IMR-90 (cell line): ENCODE results near the gene HSPB6. TPM values are rescaled to one million over a fixed set of nuclear protein-coding genes. Genes with fewer than 3 reads are reported as not detected.

Experiments
- ATAC-seq: fragments of 200-7000 bp; cut with Tn5 transposase; 2 replicates; pipeline ENCODE4 v1.9.1; 2020; ENCODE audit warnings: low read depth, mild to moderate bottlenecking, moderate library complexity
- BruUV-seq: library from RNA; stranded (reverse); fragments of 400-500 nt; replicated peaks from 2 replicates; lab custom pipeline; 2021; lab: Mats Ljungman, UMichigan
- CTCF ChIA-PET: fragments of 300-600 bp; formaldehyde crosslinking; extraction: SDS; loops from one replicate; lab custom pipeline; 2021; ENCODE audit warnings: antibody characterized with exemption; lab: Yijun Ruan, JAX
- POLR2A ChIA-PET: fragments of 300-600 bp; sonication (Branson Sonifier 250); formaldehyde crosslinking; loops from one replicate; lab custom pipeline; 2022; ENCODE audit warnings: antibody characterized with exemption; ENCODE audit not compliant: unreplicated experiment; lab: Charles Lee
- DNase-seq: peaks from one replicate; pipeline ENCODE4 v3.0.0; 2013
- H2AFZ ChIP-seq: replicated peaks from 2 replicates; pipeline ENCODE3; 2013; ENCODE audit warnings: low read length, mild to moderate bottlenecking; ENCODE audit not compliant: poor library complexity
- H2AK5ac ChIP-seq: 2 replicates; pipeline ENCODE4 v1.6.1; 2013; ENCODE audit warnings: low read depth, low read length, inconsistent platforms
- H2AK9ac ChIP-seq: replicated peaks from 2 replicates; pipeline ENCODE3; 2013; ENCODE audit warnings: mild to moderate bottlenecking, low read depth, low read length, moderate library complexity; ENCODE audit not compliant: poor library complexity
- H2BK120ac ChIP-seq: 2 replicates; pipeline ENCODE4 v1.6.1; 2013; ENCODE audit warnings: low read depth, low read length, inconsistent platforms
- H2BK15ac ChIP-seq: 3 replicates; pipeline ENCODE4 v1.6.1; 2013; ENCODE audit warnings: low read depth, low read length, inconsistent platforms
- H2BK20ac ChIP-seq: 2 replicates; pipeline ENCODE4 v1.6.1; 2013; ENCODE audit warnings: low read depth, mild to moderate bottlenecking, inconsistent platforms, low read length, moderate library complexity
- H2BK5ac ChIP-seq: 2 replicates; pipeline ENCODE4 v1.6.1; 2013; ENCODE audit warnings: mild to moderate bottlenecking, low read depth, low read length, inconsistent platforms; ENCODE audit not compliant: poor library complexity, severe bottlenecking
- H3K14ac ChIP-seq: replicated peaks from 2 replicates; pipeline ENCODE4 v1.6.1; 2013; ENCODE audit warnings: low read depth, low read length, inconsistent platforms
- H3K18ac ChIP-seq: 2 replicates; pipeline ENCODE4 v1.6.1; 2013; ENCODE audit warnings: low read depth, low read length, control low read depth
- H3K23ac ChIP-seq: 2 replicates; pipeline ENCODE4 v1.6.1; 2013; ENCODE audit warnings: low read depth, low read length, inconsistent platforms
- H3K27ac ChIP-seq: 2 replicates; pipeline ENCODE4 v1.5.1; 2013; ENCODE audit warnings: mild to moderate bottlenecking, control low read depth, low read length; ENCODE audit not compliant: insufficient read depth
- H3K27me3 ChIP-seq: 2 replicates; pipeline ENCODE4 v1.6.1; 2013; ENCODE audit warnings: low read length; ENCODE audit not compliant: control insufficient read depth, insufficient read depth
- H3K36me3 ChIP-seq: 2 replicates; pipeline ENCODE4 v1.6.1; 2013; ENCODE audit warnings: low read length, mixed read lengths; ENCODE audit not compliant: control insufficient read depth, insufficient read depth
- H3K4ac ChIP-seq: 2 replicates; pipeline ENCODE4 v1.6.1; 2013; ENCODE audit warnings: low read depth, low read length, inconsistent platforms
- H3K4me1 ChIP-seq: 2 replicates; pipeline ENCODE4 v1.6.1; 2013; ENCODE audit warnings: low read length, mixed read lengths; ENCODE audit not compliant: control insufficient read depth, insufficient read depth
- H3K4me2 ChIP-seq: 2 replicates; pipeline ENCODE4 v1.6.1; 2013; ENCODE audit warnings: low read depth, mild to moderate bottlenecking, control low read depth, low read length, moderate library complexity
- H3K4me3 ChIP-seq: 2 replicates; pipeline ENCODE4 v1.5.1; 2013; ENCODE audit warnings: low read depth, mild to moderate bottlenecking, control low read depth, low read length, moderate library complexity; ENCODE audit not compliant: insufficient read depth
- H3K56ac ChIP-seq: 2 replicates; pipeline ENCODE4 v1.6.1; 2013; ENCODE audit warnings: low read length, inconsistent platforms; ENCODE audit not compliant: insufficient read depth; ENCODE audit errors: extremely low read depth
- H3K79me1 ChIP-seq, 2 experiments: 2 replicates each; pipeline ENCODE4 v1.6.1; 2013; ENCODE audit warnings: low read length in 2 of 2, inconsistent platforms in 1 of 2, low read depth in 1 of 2
- H3K9ac ChIP-seq: 2 replicates; pipeline ENCODE4 v1.6.1; 2013; ENCODE audit warnings: low read depth, low read length, control low read depth
- H3K9me1 ChIP-seq: 2 replicates; pipeline ENCODE4 v1.6.1; 2013; ENCODE audit warnings: low read length, inconsistent platforms; ENCODE audit not compliant: insufficient read depth
- H3K9me3 ChIP-seq: 2 replicates; pipeline ENCODE4 v1.6.1; 2013; ENCODE audit warnings: low read length; ENCODE audit not compliant: control insufficient read depth, insufficient read depth
- H4K20me1 ChIP-seq: 2 replicates; pipeline ENCODE4 v1.6.1; 2013; ENCODE audit warnings: low read length, inconsistent platforms; ENCODE audit not compliant: insufficient read depth
- H4K5ac ChIP-seq: 2 replicates; pipeline ENCODE4 v1.6.1; 2013; ENCODE audit warnings: mild to moderate bottlenecking, low read depth, low read length, control low read depth
- H4K8ac ChIP-seq, 2 experiments: 2 replicates each; pipeline ENCODE4 v1.6.1; 2013; ENCODE audit warnings: low read depth in 2 of 2, low read length in 2 of 2, control low read depth in 1 of 2, inconsistent platforms in 1 of 2
- H4K91ac ChIP-seq: 2 replicates; pipeline ENCODE4 v1.6.1; 2013; ENCODE audit warnings: low read depth, low read length, inconsistent platforms; ENCODE audit not compliant: insufficient read depth
- BHLHE40 ChIP-seq: fragments of 150-350 bp; IDR thresholded peaks from 2 replicates; pipeline ENCODE4 v1.6.1; 2016; ENCODE audit warnings: mild to moderate bottlenecking, low read depth, low read length
- CHD1 ChIP-seq: IDR thresholded peaks from 2 replicates; pipeline ENCODE4 v1.6.1; 2012; ENCODE audit warnings: low read depth, low read length, improper control_type of control experiment
- FOS ChIP-seq: fragments of 150-350 bp; IDR thresholded peaks from 2 replicates; pipeline ENCODE4 v1.6.1; 2016; ENCODE audit warnings: low read depth, low read length
- MAFK ChIP-seq: IDR thresholded peaks from 2 replicates; pipeline ENCODE4 v1.6.1; 2012; ENCODE audit warnings: low read depth, low read length, improper control_type of control experiment
- MAZ ChIP-seq: IDR thresholded peaks from 2 replicates; pipeline ENCODE4 v1.6.1; 2012; ENCODE audit warnings: low read depth, mild to moderate bottlenecking, low read length, improper control_type of control experiment, moderate library complexity, borderline replicate concordance
- MXI1 ChIP-seq: IDR thresholded peaks from 2 replicates; pipeline ENCODE4 v1.6.1; 2012; ENCODE audit warnings: low read depth, mild to moderate bottlenecking, low read length, moderate library complexity, borderline replicate concordance
- NFE2L2 ChIP-seq: fragments of 150-350 bp; IDR thresholded peaks from 2 replicates; pipeline ENCODE4 v1.6.1; 2016; ENCODE audit warnings: low read depth, mild to moderate bottlenecking, low read length
- POLR2A ChIP-seq: IDR thresholded peaks from 2 replicates; pipeline ENCODE4 v1.6.1; 2012; ENCODE audit warnings: mild to moderate bottlenecking, low read depth, low read length
- RAD21 ChIP-seq: IDR thresholded peaks from 2 replicates; pipeline ENCODE4 v1.6.1; 2012; ENCODE audit warnings: low read length, improper control_type of control experiment
- RCOR1 ChIP-seq: IDR thresholded peaks from 2 replicates; pipeline ENCODE4 v1.6.1; 2012; ENCODE audit warnings: mild to moderate bottlenecking, low read length, improper control_type of control experiment; ENCODE audit not compliant: insufficient replicate concordance
- RFX5 ChIP-seq: IDR thresholded peaks from 2 replicates; pipeline ENCODE4 v1.8.0; 2012; ENCODE audit warnings: low read depth, mild to moderate bottlenecking, low read length, moderate library complexity
- SMC3 ChIP-seq: fragments of 150-350 bp; IDR thresholded peaks from 2 replicates; pipeline ENCODE4 v1.6.1; 2016; ENCODE audit warnings: low read depth, mild to moderate bottlenecking, antibody characterized with exemption, low read length, moderate library complexity
- WGBS, 2 experiments: methylation state at CpG; one replicate each; pipeline versions ENCODE4 v1.1.5 to v1.1.7; 2013; ENCODE audit warnings: missing lambda C conversion rate in 2 of 2; ENCODE audit not compliant: insufficient read length in 1 of 2; ENCODE audit errors: extremely low coverage in 2 of 2; 5-methylcytosine and 5-hydroxymethylcytosine counted together
- dilution Hi-C: fragments of 300-500 bp; cut with HindIII; formaldehyde crosslinking; loops from one replicate; pipeline ENCODE4 v1.14.3; 2018; ENCODE audit warnings: low sequenced_read_pairs; ENCODE audit not compliant: unreplicated experiment
- in situ Hi-C: fragments of 300-500 bp; cut with MboI; formaldehyde crosslinking; loops from 3 replicates; pipeline ENCODE4 v1.14.3; 2019; ENCODE audit warnings: low sequenced_read_pairs, inconsistent platforms, mixed read lengths
- intact Hi-C: fragments of 100-400 bp; cut with micrococcal nuclease; formaldehyde crosslinking; loops from 2 replicates; pipeline ENCODE4 v1.10.0; 2022
- polyA plus RNA-seq, 3 experiments: library from polyadenylated mRNA; depleted of rRNA; stranded (reverse); fragments of >200 nt; gene quantifications; 2 replicates each; pipeline ENCODE4 v1.2.3, GENCODE V29; 2012; ENCODE audit warnings: low replicate concordance in 1 of 3
- total RNA-seq: library from RNA; depleted of rRNA; stranded (reverse); fragments of >200 nt; gene quantifications from 2 replicates; pipeline ENCODE4 v1.2.3, GENCODE V29; 2012
- TF ChIP-seq, protein P1 (sequence below): conservative IDR thresholded peaks from 2 replicates; pipeline ENCODE4 v1.5.1; 2012; ENCODE audit warnings: mild to moderate bottlenecking, low read depth, low read length, improper control_type of control experiment
- TF ChIP-seq, protein P2 (sequence below): fragments of 150-350 bp; IDR thresholded peaks from 2 replicates; pipeline ENCODE4 v1.6.1; 2017; ENCODE audit warnings: mild to moderate bottlenecking, antibody characterized with exemption, low read length, low read depth
- TF ChIP-seq, protein P3 (sequence below): fragments of 150-350 bp; IDR thresholded peaks from 2 replicates; pipeline ENCODE4 v1.6.1; 2016; ENCODE audit warnings: low read depth, mild to moderate bottlenecking, low read length, moderate library complexity, borderline replicate concordance

The HSPB6 gene
- total and polyA plus RNA-seq, 2 of the 4 experiments (the other 2 are of a cell fraction): 5.7 to 206 TPM

DNA sequence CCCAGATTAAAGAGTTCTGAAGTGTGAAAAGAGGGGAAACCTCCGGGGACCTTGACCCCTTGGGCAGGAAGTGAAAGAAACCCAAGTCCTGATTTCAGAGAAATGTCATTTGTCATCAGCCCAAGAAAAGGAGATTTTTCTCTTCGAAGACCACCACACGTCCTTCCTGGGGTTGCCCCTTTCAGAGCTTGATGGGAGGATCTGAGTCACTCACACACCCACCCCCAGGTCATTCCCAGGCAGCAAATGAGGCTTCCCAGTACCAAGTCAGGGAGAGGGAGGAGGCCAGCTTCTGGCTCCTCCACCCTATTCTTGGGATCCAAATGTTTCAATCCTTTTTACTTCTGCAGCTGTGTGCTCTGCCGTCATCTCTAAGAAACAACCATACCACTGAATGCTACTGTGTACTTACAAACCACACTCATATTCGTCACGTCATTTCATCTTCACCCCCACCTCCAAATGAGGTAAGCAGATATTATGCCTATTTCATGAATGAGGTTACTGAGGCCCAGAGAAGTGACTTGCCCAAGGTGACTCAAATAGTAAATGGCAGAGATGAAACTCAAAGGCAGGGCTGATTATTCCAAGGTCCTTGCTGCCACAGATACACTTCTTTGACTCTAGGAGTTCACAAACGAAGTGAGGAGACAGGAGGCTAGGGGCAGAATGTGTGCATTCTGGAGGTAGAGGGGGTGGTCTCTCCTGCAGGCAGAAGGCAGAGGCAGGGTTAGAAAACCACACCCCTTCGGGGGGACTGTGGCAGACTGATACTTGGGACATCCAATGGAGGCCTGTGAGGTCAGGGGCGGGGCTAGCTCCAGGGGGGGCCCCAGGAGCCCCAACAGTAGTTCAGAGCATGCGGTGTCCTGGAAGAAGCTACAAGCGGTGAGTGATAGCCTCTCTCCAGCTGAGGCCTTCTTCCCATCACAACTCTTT, 44.0 kb downstream of the HSPB6 start:
- Histone ChIP-seq H2BK120ac (no peak overlapping the region), H3K4me1 (peaks cover 8% of the 10 kb centered on the region), H3K9me1 (no peaks in the 10 kb centered on the region), H4K8ac (no peak overlapping the region), H2AK5ac (no peak overlapping the region), H2BK5ac (no peak overlapping the region), H3K23ac (no peak overlapping the region), H3K4ac (no peak overlapping the region), H4K20me1 (no peaks in the 10 kb centered on the region), H3K4me3 (no peak overlapping the region), H3K36me3 (no peaks in the 10 kb centered on the region), H3K9me3 (no peaks in the 10 kb centered on the region), H2AFZ (no peak overlapping the region), H3K79me1 (peaks cover 0 to 10% of the 10 kb centered on the region in 2 experiments; a peak in 1 of 4 replicates), H3K9ac (no peak overlapping the region), H3K4me2 (no peak overlapping the region), H3K27ac (no peak overlapping the region), H2BK15ac (no peak overlapping the region), H3K56ac (no peak overlapping the region), H4K91ac (no peak overlapping the region), H2AK9ac (no peak overlapping the region), H4K5ac (no peak overlapping the region), H3K27me3 (no peaks in the 10 kb centered on the region), H3K14ac (no peak overlapping the region), H2BK20ac (no peak overlapping the region), H3K18ac (no peak overlapping the region)
- in situ Hi-C loops (no loop called here), dilution Hi-C loops (no loop called here), intact Hi-C loops (no loop called here)
- ChIA-PET CTCF (no interaction called here), POLR2A (no interaction called here)
- ATAC-seq: no peak
- DNase-seq: no peak
- no TSS peak for BruUV-seq
- 67% methylated on average over 1 of the region's 11 CpGs; no CpG with 5 or more reads in 1 of the 2 experiments for WGBS, 2 experiments
- TF ChIP-seq FOS (no peak), MAZ (no peak), SMC3 (no peak), RAD21 (no peak), NFE2L2 (no peak), MXI1 (no peak), POLR2A (no peak), MAFK (no peak), BHLHE40 (no peak), RCOR1 (no peak), CHD1 (no peak), RFX5 (no peak)
- TF ChIP-seq, protein P1, sequence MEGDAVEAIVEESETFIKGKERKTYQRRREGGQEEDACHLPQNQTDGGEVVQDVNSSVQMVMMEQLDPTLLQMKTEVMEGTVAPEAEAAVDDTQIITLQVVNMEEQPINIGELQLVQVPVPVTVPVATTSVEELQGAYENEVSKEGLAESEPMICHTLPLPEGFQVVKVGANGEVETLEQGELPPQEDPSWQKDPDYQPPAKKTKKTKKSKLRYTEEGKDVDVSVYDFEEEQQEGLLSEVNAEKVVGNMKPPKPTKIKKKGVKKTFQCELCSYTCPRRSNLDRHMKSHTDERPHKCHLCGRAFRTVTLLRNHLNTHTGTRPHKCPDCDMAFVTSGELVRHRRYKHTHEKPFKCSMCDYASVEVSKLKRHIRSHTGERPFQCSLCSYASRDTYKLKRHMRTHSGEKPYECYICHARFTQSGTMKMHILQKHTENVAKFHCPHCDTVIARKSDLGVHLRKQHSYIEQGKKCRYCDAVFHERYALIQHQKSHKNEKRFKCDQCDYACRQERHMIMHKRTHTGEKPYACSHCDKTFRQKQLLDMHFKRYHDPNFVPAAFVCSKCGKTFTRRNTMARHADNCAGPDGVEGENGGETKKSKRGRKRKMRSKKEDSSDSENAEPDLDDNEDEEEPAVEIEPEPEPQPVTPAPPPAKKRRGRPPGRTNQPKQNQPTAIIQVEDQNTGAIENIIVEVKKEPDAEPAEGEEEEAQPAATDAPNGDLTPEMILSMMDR: no peak
- TF ChIP-seq, protein P2, sequence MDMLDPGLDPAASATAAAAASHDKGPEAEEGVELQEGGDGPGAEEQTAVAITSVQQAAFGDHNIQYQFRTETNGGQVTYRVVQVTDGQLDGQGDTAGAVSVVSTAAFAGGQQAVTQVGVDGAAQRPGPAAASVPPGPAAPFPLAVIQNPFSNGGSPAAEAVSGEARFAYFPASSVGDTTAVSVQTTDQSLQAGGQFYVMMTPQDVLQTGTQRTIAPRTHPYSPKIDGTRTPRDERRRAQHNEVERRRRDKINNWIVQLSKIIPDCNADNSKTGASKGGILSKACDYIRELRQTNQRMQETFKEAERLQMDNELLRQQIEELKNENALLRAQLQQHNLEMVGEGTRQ: no peak
- TF ChIP-seq, protein P3, sequence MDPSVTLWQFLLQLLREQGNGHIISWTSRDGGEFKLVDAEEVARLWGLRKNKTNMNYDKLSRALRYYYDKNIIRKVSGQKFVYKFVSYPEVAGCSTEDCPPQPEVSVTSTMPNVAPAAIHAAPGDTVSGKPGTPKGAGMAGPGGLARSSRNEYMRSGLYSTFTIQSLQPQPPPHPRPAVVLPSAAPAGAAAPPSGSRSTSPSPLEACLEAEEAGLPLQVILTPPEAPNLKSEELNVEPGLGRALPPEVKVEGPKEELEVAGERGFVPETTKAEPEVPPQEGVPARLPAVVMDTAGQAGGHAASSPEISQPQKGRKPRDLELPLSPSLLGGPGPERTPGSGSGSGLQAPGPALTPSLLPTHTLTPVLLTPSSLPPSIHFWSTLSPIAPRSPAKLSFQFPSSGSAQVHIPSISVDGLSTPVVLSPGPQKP: no peak
